Measurements from ENCODE around the gene PSORS1C2. TPM values are rescaled to one million over a fixed set of nuclear protein-coding genes. Genes with fewer than 3 reads are reported as not detected.

Gene PSORS1C2
- total RNA-seq, 1 donor from 2014 or later: not detected

GRCh38 chr6:31149827-31150447, 11.1 kb upstream of the PSORS1C2 start:
- TF ChIP-seq CTCF (IDR thresholded peaks at IDR 0.05) (no peak), POLR2AphosphoS5 (IDR thresholded peaks at IDR 0.05; ENCODE audit: insufficient read depth in 1 of 2, low read depth in 1 of 2) (no peak), POLR2A (IDR thresholded peaks at IDR 0.05) (no peak)
- Histone ChIP-seq H3K36me3 (peaks cover 0 to 20% of the 10 kb centered on the region in 2 donors), H3K9me3 (no peaks in the 10 kb centered on the region), H3K27ac (no peak overlapping the region), H3K4me3 (no peak overlapping the region), H3K4me1 (no peaks in the 10 kb centered on the region), H3K27me3 (no peaks in the 10 kb centered on the region)
- intact Hi-C loops (cut with DNase I): no loop called here
- no peak for DNase-seq (ENCODE audit: extremely low spot score in 2 of 2)

GRCh38 chr6:31145386-31145785, 6.5 kb upstream of the PSORS1C2 start:
- Histone ChIP-seq H3K4me3 (no peak overlapping the region), H3K27ac (no peak overlapping the region), H3K36me3 (peaks cover 0 to 18% of the 10 kb centered on the region in 2 donors), H3K27me3 (no peaks in the 10 kb centered on the region), H3K9me3 (no peaks in the 10 kb centered on the region), H3K4me1 (no peaks in the 10 kb centered on the region)
- DNase-seq (ENCODE audit: extremely low spot score in 2 of 2): no peak
- TF ChIP-seq POLR2A (IDR thresholded peaks at IDR 0.05) (no peak), POLR2AphosphoS5 (IDR thresholded peaks at IDR 0.05; ENCODE audit: insufficient read depth in 1 of 2, low read depth in 1 of 2) (no peak), CTCF (IDR thresholded peaks at IDR 0.05) (no peak)
- intact Hi-C loops (cut with DNase I): no loop called here

GRCh38 chr6:31144970-31145340, 6.1 kb upstream of the PSORS1C2 start:
- H3K27me3 ChIP-seq: no peaks in the 10 kb centered on the region
- H3K27ac ChIP-seq: no peak overlapping the region
- no peaks in the 10 kb centered on the region for H3K9me3 ChIP-seq
- no peak overlapping the region for H3K4me3 ChIP-seq
- H3K36me3 ChIP-seq: peaks cover 0 to 14% of the 10 kb centered on the region in 2 donors
- TF ChIP-seq POLR2A (IDR thresholded peaks at IDR 0.05): no peak
- TF ChIP-seq CTCF (IDR thresholded peaks at IDR 0.05): no peak
- TF ChIP-seq POLR2AphosphoS5 (IDR thresholded peaks at IDR 0.05; ENCODE audit: insufficient read depth in 1 of 2, low read depth in 1 of 2): no peak
- intact Hi-C loops (cut with DNase I): no loop called here
- no peaks in the 10 kb centered on the region for H3K4me1 ChIP-seq
- DNase-seq (ENCODE audit: extremely low spot score in 2 of 2): no peak

GRCh38 chr6:31144296-31144969, 5.6 kb upstream of the PSORS1C2 start:
- no peak for DNase-seq (ENCODE audit: extremely low spot score in 2 of 2)
- Histone ChIP-seq H3K27ac (no peak overlapping the region), H3K4me1 (peaks cover 2% of the 10 kb centered on the region), H3K36me3 (peaks cover 0 to 9% of the 10 kb centered on the region in 2 donors), H3K27me3 (no peaks in the 10 kb centered on the region), H3K9me3 (no peaks in the 10 kb centered on the region), H3K4me3 (no peak overlapping the region)
- intact Hi-C loops (cut with DNase I): no loop called here
- no peak for TF ChIP-seq POLR2AphosphoS5 (IDR thresholded peaks at IDR 0.05; ENCODE audit: insufficient read depth in 1 of 2, low read depth in 1 of 2)

GRCh38 chr6:31143148-31143547, 4.3 kb upstream of the PSORS1C2 start:
- Histone ChIP-seq H3K27ac (no peak overlapping the region), H3K36me3 (peaks cover 0 to 5% of the 10 kb centered on the region in 2 donors)
- intact Hi-C loops (cut with DNase I): no loop called here

More at GRCh38 chr6:31143148-31143547, 4.3 kb upstream of the PSORS1C2 start:
- TF ChIP-seq CTCF (IDR thresholded peaks at IDR 0.05): no peak
- no peak for TF ChIP-seq POLR2AphosphoS5 (IDR thresholded peaks at IDR 0.05; ENCODE audit: insufficient read depth in 1 of 2, low read depth in 1 of 2)
- no peak for TF ChIP-seq POLR2A (IDR thresholded peaks at IDR 0.05)
- Histone ChIP-seq H3K27me3 (no peaks in the 10 kb centered on the region), H3K9me3 (no peaks in the 10 kb centered on the region), H3K4me1 (peaks cover 12% of the 10 kb centered on the region), H3K4me3 (no peak overlapping the region)
- DNase-seq (ENCODE audit: extremely low spot score in 2 of 2): no peak

All from vagina (tissue), 2 donors.